Effector memory CD4-positive, alpha-beta T cell (primary cell): ENCODE data around the gene HSFX3.
"Not testable (repeated sequence)": the region's sequence is repeated elsewhere in the genome, so short reads cannot be mapped to it uniquely, and the experiment has no call there.

ENCODE experiments used
- DNase-seq, 3 donors: peaks; one replicate each; pipeline ENCODE4 v3.0.0-alpha.2; 2020
- H3K27ac ChIP-seq: 2 replicates; pipeline ENCODE4 v1.7.0; 2013; ENCODE audit warnings: mild to moderate bottlenecking, low read length, moderate library complexity; ENCODE audit not compliant: insufficient read depth, poor library complexity, severe bottlenecking
- H3K27me3 ChIP-seq: replicated peaks from 2 replicates; pipeline ENCODE4 v1.7.0; 2013; ENCODE audit warnings: mild to moderate bottlenecking, low read length; ENCODE audit not compliant: insufficient read depth, control insufficient read depth, poor library complexity, severe bottlenecking
- H3K36me3 ChIP-seq: 2 replicates; pipeline ENCODE4 v1.7.0; 2013; ENCODE audit warnings: mild to moderate bottlenecking, low read length, moderate library complexity; ENCODE audit not compliant: control insufficient read depth, insufficient read depth
- H3K4me1 ChIP-seq: 2 replicates; pipeline ENCODE4 v1.7.0; 2013; ENCODE audit warnings: low read length, mild to moderate bottlenecking; ENCODE audit not compliant: control insufficient read depth, insufficient read depth, poor library complexity, severe bottlenecking
- H3K4me3 ChIP-seq: 2 replicates; pipeline ENCODE4 v1.7.0; 2013; ENCODE audit warnings: low read length, low read depth, mild to moderate bottlenecking; ENCODE audit not compliant: insufficient read depth, poor library complexity, severe bottlenecking
- H3K9me3 ChIP-seq: 2 replicates; pipeline ENCODE4 v1.7.0; 2013; ENCODE audit warnings: mild to moderate bottlenecking, low read length, moderate library complexity; ENCODE audit not compliant: control insufficient read depth

Gene HSFX3

GRCh38 chrX:149546962-149547361 lies 2.8 kb downstream of the HSFX3 start:
- not testable (repeated sequence) for H3K9me3 ChIP-seq, H3K27me3 ChIP-seq

GRCh38 chrX:149545545-149546543 lies 3.9 kb downstream of the HSFX3 start:
- H3K9me3 ChIP-seq, H3K4me1 ChIP-seq, H3K4me3 ChIP-seq, H3K36me3 ChIP-seq, H3K27me3 ChIP-seq, DNase-seq, H3K27ac ChIP-seq: not testable (repeated sequence)

More at GRCh38 chrX:149546962-149547361, 2.8 kb downstream of the HSFX3 start:
- DNase-seq, H3K4me3 ChIP-seq, H3K27ac ChIP-seq, H3K36me3 ChIP-seq, H3K4me1 ChIP-seq: not testable (repeated sequence)

DNA sequence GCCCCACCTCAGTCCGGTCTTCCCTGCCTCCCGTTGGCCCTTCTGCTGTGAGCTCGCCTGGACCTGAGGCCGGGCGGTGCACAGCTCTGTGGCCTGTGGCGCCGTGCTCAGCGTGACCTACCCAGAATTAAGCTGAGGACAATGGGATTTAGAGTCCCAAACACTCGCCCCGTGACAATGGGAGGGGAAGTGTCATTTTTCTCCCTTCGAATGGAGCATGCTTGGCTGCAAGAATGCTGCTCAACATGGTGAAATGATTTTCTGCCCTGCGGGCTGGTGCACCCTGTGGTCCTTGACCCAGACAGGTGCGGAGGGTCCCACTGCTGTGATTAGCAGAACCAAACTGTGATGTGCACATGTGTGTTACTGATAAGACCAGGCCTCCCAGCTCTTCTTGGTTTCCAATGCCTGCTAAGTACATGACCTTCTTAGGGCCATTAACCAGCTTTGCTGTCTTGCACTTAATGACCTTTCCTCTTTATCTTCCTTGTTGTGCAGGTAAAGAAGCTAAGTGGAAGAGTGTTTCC lies 8.1 kb downstream of the HSFX3 start:
- Histone ChIP-seq H3K27ac (peak overlapping the region; percentile 98), H3K9me3 (no peaks in the 10 kb centered on the region), H3K4me1 (peaks cover 4% of the 10 kb centered on the region), H3K27me3 (no peaks in the 10 kb centered on the region), H3K4me3 (peak overlapping the region; percentile 74), H3K36me3 (no peaks in the 10 kb centered on the region)
- DNase-seq, result no peak

GRCh38 chrX:149540621-149541520 lies 8.9 kb downstream of the HSFX3 start, which contains the start of gene EOLA1:
Gene EOLA1 (plus strand): TSS chrX:149541012. CDS start chrX:149545631, 4,619 bp downstream.
- Histone ChIP-seq H3K9me3 (no peaks in the 10 kb centered on the region), H3K27ac (peak within 1 kb of the TSS; percentile 98), H3K27me3 (no peaks in the 10 kb centered on the region), H3K4me3 (peak within 1 kb of the TSS; percentile 74), H3K36me3 (no peaks in the 10 kb centered on the region), H3K4me1 (peaks cover 4% of the 10 kb centered on the region)
- DNase-seq, result peak in 2 of 3 donors; percentile 82 to 86

DNA sequence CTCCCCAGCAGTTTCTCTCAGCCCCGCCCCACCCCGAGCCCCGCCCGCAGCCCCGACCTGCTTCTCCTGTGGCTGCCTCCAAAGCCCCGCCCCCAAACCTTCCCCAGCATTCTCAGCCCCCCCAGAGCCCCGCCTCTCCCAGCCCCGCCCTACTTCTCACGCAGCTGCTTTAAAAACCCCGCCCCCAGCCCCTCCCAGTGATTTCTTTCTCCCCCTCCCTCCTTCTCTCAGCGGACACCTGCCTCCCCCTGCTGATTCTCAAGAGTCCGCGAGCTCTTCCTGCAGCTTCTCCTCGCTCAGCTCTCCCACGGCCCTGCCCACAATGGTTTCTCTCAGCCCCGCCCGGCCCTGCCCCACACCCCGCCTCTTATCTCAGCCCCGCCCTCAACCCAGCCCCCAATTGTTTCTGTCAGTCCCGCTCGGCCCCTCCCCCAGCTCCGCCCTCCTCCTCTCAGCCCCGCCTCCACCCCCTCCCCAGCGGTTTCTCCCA lies 9.5 kb downstream of the HSFX3 start:
- Histone ChIP-seq H3K27ac (peak overlapping the region; percentile 98), H3K27me3 (no peaks in the 10 kb centered on the region), H3K9me3 (no peaks in the 10 kb centered on the region), H3K4me3 (peak overlapping the region; percentile 74), H3K4me1 (peaks cover 4% of the 10 kb centered on the region), H3K36me3 (no peaks in the 10 kb centered on the region)
- peak; percentile 85 to 90 (median 86) for DNase-seq

DNA sequence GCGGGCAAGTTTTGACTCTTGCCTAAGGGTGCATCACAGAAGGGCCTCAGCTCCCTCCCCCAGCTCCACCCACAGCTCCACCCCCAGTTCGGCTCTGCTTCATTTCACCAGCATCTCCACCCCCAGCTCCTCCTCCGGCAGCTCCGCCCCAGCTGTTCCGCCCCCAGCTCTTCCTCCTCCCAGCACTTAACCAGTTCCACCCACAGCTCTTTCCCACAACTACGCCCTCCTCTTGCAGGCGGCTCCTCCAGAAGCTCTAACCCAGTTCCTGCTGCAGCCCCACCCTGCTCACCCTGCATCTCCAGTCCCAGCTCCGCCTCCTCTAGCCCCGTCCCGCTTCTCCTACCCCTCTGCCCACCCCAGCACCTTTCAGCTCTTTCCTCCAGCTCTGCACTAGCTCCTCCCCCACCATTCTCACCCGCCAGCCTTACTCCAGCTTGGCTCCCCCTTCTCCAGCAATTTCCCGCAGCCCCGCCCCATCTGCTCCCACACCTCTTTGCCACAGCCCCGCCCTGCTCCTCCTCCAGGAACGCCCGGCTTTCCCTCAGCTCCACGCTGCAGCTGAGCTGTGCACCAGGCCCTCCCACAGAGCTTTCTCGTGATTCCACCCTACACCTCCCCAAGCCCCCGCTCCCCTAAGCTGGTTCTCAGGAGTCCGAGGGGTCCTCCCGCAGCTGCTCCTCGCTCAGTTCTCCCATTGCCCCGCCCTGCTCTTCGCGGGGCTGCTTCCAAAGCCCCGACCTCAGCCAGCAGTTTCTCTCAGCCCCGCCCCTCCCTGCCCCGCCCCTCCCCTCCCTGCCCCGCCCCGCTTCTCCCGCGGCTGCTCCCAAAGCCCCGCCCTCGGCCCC lies 10.2 kb downstream of the HSFX3 start:
- Histone ChIP-seq H3K9me3 (no peaks in the 10 kb centered on the region), H3K4me1 (peaks cover 4% of the 10 kb centered on the region), H3K27ac (peak overlapping the region; percentile 70), H3K4me3 (peak overlapping the region; percentile 62), H3K27me3 (no peaks in the 10 kb centered on the region), H3K36me3 (no peaks in the 10 kb centered on the region)
- peak; percentile 80 to 82 (median 81) for DNase-seq

GRCh38 chrX:149537474-149537873 lies 12.2 kb downstream of the HSFX3 start:
- not testable (repeated sequence) for DNase-seq, H3K4me3 ChIP-seq, H3K27me3 ChIP-seq, H3K9me3 ChIP-seq, H3K36me3 ChIP-seq, H3K4me1 ChIP-seq, H3K27ac ChIP-seq

DNA sequence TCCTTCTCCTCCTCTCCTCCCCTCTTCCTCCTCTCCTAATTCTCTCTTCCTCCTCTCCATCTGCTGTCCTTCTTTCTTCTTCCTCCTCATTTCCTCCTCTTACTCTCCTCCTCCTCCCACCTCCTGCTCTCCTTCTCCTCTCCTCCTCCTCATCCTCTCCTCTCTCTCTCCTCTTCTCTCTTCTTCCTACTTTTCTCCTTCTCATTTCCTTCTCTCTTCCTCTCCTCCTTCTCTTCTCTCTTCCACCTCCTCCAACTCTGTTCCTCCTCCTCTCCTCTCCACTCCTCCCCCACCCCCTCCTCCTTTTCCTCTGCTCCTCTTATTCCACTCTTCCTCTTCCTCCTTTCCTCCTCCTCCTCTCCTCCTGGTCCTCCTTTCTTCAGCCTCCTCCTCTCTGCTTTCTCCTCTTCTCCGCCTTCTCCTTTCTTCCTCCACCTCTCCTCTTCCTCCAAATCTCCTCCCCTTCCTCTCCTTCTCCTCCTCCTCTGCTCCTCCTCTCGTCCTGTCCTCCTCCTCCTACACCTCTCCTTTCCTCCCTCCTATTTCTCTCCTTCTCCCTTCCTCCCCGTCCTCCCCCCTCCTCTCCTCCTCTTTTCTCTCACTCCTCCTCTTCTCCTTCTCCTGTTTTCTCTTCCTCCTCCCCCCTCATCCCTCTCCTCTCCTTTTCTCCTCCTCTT lies 14.7 kb downstream of the HSFX3 start:
- not testable (repeated sequence) for H3K4me3 ChIP-seq, H3K27me3 ChIP-seq, H3K36me3 ChIP-seq, H3K9me3 ChIP-seq, H3K4me1 ChIP-seq, DNase-seq, H3K27ac ChIP-seq
